Spleen (tissue), 11 donors: ENCODE results near the gene IGFBP7. TPM values are rescaled to one million over a fixed set of nuclear protein-coding genes. Genes with fewer than 3 reads are reported as not detected.
A peak's percentile ranks its signal among the peaks of the same experiment; 100 is the strongest.
"Not testable (repeated sequence)": the region's sequence is repeated elsewhere in the genome, so short reads cannot be mapped to it uniquely, and the experiment has no call there.

Experiments used
- DNase-seq: peaks from one replicate; pipeline ENCODE4 v3.0.0-alpha.2; 2020
- H3K27ac ChIP-seq, 8 donors: fragments of 200-600 bp; sonication (generic) in 7 of 8; 1 replicate in 4 of 8; 2 replicates in 4 of 8; pipeline versions ENCODE4 v1.5.0 to v1.8.0; 2016 to 2021; ENCODE audit warnings: inconsistent platforms in 4 of 8, mild to moderate bottlenecking in 4 of 8, moderate library complexity in 1 of 8
- H3K27me3 ChIP-seq, 7 donors: fragments of 200-600 bp; sonication (generic) in 6 of 7; replicated peaks in 1 of 7; 1 replicate in 4 of 7; 2 replicates in 3 of 7; pipeline versions ENCODE4 v1.5.0 to v1.8.0; 2016 to 2021; ENCODE audit warnings: inconsistent platforms in 3 of 7, mild to moderate bottlenecking in 1 of 7
- H3K36me3 ChIP-seq, 6 donors: fragments of 200-600 bp; sonication (generic) in 5 of 6; 1 replicate in 4 of 6; 2 replicates in 2 of 6; pipeline versions ENCODE4 v1.5.0 to v1.8.0; 2016 to 2021; ENCODE audit warnings: inconsistent platforms in 2 of 6
- H3K4me1 ChIP-seq, 6 donors: fragments of 200-600 bp; sonication (generic) in 5 of 6; 1 replicate in 3 of 6; 2 replicates in 3 of 6; pipeline versions ENCODE4 v1.5.0 to v1.8.0; 2016 to 2021; ENCODE audit warnings: inconsistent platforms in 3 of 6
- H3K4me3 ChIP-seq, 8 donors: fragments of 200-600 bp; sonication (generic) in 7 of 8; 1 replicate in 4 of 8; 2 replicates in 4 of 8; pipeline versions ENCODE4 v1.5.0 to v1.8.0; 2016 to 2021; ENCODE audit warnings: inconsistent platforms in 4 of 8, mild to moderate bottlenecking in 4 of 8, moderate library complexity in 2 of 8
- H3K9me3 ChIP-seq, 8 donors: fragments of 200-600 bp; sonication (generic) in 7 of 8; 1 replicate in 4 of 8; 2 replicates in 4 of 8; pipeline versions ENCODE4 v1.5.0 to v1.8.0; 2016 to 2021; ENCODE audit warnings: inconsistent platforms in 4 of 8
- CTCF ChIP-seq, 11 experiments: fragments of 200-600 bp in 7 of 11; fragments of 450-650 bp in 4 of 11; sonication (generic) in 4 of 11; IDR thresholded peaks in 8 of 11; conservative IDR thresholded peaks in 3 of 11; 1 replicate in 7 of 11; 2 replicates in 4 of 11; pipeline versions ENCODE4 v1.4.0 to v1.8.0; 2016 to 2021; ENCODE audit warnings: antibody characterized with exemption in 11 of 11, inconsistent platforms in 4 of 11, mild to moderate bottlenecking in 1 of 11
- POLR2A ChIP-seq, 3 donors: fragments of 450-650 bp; IDR thresholded peaks; one replicate each; pipeline ENCODE4 v1.5.1; 2017; ENCODE audit warnings: antibody characterized with exemption in 3 of 3, mild to moderate bottlenecking in 1 of 3
- POLR2AphosphoS5 ChIP-seq, 3 donors: sonication (generic); formaldehyde crosslinking; IDR thresholded peaks; one replicate each; pipeline ENCODE4 v1.5.1; 2017; ENCODE audit warnings: antibody characterized with exemption in 3 of 3
- WGBS, 5 donors: extraction: QIAGEN DNeasy Blood & Tissue Kit in 3 of 5; methylation state at CpG; one replicate each; pipeline versions ENCODE4 v1.1.5 to v1.1.7; 2013 to 2018; 5-methylcytosine and 5-hydroxymethylcytosine counted together
- intact Hi-C: fragments of 100-400 bp; cut with DNase I; formaldehyde crosslinking; loops from one replicate; pipeline ENCODE4 v1.15.0; 2023; ENCODE audit warnings: low total_unique reads
- polyA plus RNA-seq, 3 donors: library from polyadenylated mRNA; stranded (reverse); fragments of 200-250 nt; gene quantifications; one replicate each; pipeline ENCODE4 v1.2.1, GENCODE V29; 2013
- total RNA-seq, 7 donors: library from RNA; depleted of rRNA in 3 of 7; stranded (reverse); fragments of >200 nt in 3 of 7; fragmentation: NEBNext Ultra II Directional in 4 of 7; extraction: Animal tissue kit (Norgen Biotek cat#: 25700) in 4 of 7; gene quantifications; one replicate each; pipeline versions ENCODE4 v1.1.0 to v1.2.1, GENCODE V29; 2016 to 2021
- donor health status: healthy with polysubstance abuse.
- donor health status: DM: no; HTN: no; CAD: no; lungs with moderate emphysema.
- donor health status: DM: no; HTN: no; CAD: no.
- donor health status: Bipolar disorder and iron deficiency.
- donor health status: healthy.
- donor health status: DM: no; HTN: no; CAD: no.
- donor health status: DM: yes; HTN: yes; CAD: no.

The IGFBP7 gene
- total and polyA plus RNA-seq, 10 donors, result 127 to 947 (median 578) TPM

GRCh38 chr4:57051095-57051494, 59.1 kb downstream of the IGFBP7 start:
- H3K4me3 ChIP-seq, result no peak overlapping the region
- intact Hi-C loops, result no loop called here
- no peaks in the 10 kb centered on the region for H3K36me3 ChIP-seq
- no peaks in the 10 kb centered on the region for H3K9me3 ChIP-seq
- no peak for DNase-seq
- H3K27ac ChIP-seq, result peak overlapping the region in 5 of 8 donors; percentile 16 to 61 (median 29)
- WGBS, 5 donors, result 27 to 46% (median 35%) methylated on average over 3 of the region's 3 CpGs
- TF ChIP-seq POLR2AphosphoS5 (IDR thresholded peaks at IDR 0.05), result no peak
- TF ChIP-seq CTCF (IDR thresholded peaks at IDR 0.05 in 8 of 11, conservative IDR thresholded peaks at IDR 0.05 in 3 of 11), result no peak
- TF ChIP-seq POLR2A (IDR thresholded peaks at IDR 0.05), result no peak
- no peaks in the 10 kb centered on the region for H3K27me3 ChIP-seq
- peaks cover 0 to 44% (median 15%) of the 10 kb centered on the region in 6 donors for H3K4me1 ChIP-seq

GRCh38 chr4:57048590-57049304, 61.4 kb downstream of the IGFBP7 start:
- no peak for TF ChIP-seq POLR2A (IDR thresholded peaks at IDR 0.05)
- no peak for TF ChIP-seq CTCF (IDR thresholded peaks at IDR 0.05 in 8 of 11, conservative IDR thresholded peaks at IDR 0.05 in 3 of 11)
- TF ChIP-seq POLR2AphosphoS5 (IDR thresholded peaks at IDR 0.05), result no peak
- no peaks in the 10 kb centered on the region for H3K36me3 ChIP-seq
- peaks cover 0 to 66% (median 19%) of the 10 kb centered on the region in 6 donors for H3K4me1 ChIP-seq
- no peak for DNase-seq
- no peaks in the 10 kb centered on the region for H3K9me3 ChIP-seq
- H3K27ac ChIP-seq, result peak overlapping the region in 5 of 8 donors; percentile 9 to 42 (median 37)
- H3K4me3 ChIP-seq, result no peak overlapping the region
- WGBS, 5 donors, result 0 to 53% (median 32%) methylated on average over 1 of the region's 1 CpG
- H3K27me3 ChIP-seq, result no peaks in the 10 kb centered on the region
- intact Hi-C loops, result no loop called here

- intact Hi-C loops, H3K36me3 ChIP-seq, DNase-seq, H3K4me3 ChIP-seq, H3K9me3 ChIP-seq, H3K27me3 ChIP-seq: not testable (repeated sequence)
- Histone ChIP-seq H3K27ac (peak overlapping the region in 5 of 8 donors; percentile 36 to 83 (median 68)), H3K4me1 (peaks cover 0 to 67% (median 18%) of the 10 kb centered on the region in 6 donors)
- 91 to 98% (median 94%) methylated on average over 6 of the region's 6 CpGs for WGBS, 5 donors
Measured at GRCh38 chr4:57047046-57047445, 63.1 kb downstream of the IGFBP7 start.

GRCh38 chr4:57044996-57045395, 65.2 kb downstream of the IGFBP7 start:
- DNase-seq, result no peak
- Histone ChIP-seq H3K4me1 (peaks cover 0 to 48% (median 6%) of the 10 kb centered on the region in 6 donors), H3K9me3 (no peaks in the 10 kb centered on the region), H3K27me3 (no peaks in the 10 kb centered on the region), H3K4me3 (no peak overlapping the region), H3K27ac (peak overlapping the region in 5 of 8 donors; percentile 67 to 83 (median 68)), H3K36me3 (peaks cover 0 to 17% (median 0%) of the 10 kb centered on the region in 6 donors)
- no peak for TF ChIP-seq CTCF (IDR thresholded peaks at IDR 0.05 in 8 of 11, conservative IDR thresholded peaks at IDR 0.05 in 3 of 11)
- TF ChIP-seq POLR2A (IDR thresholded peaks at IDR 0.05), result no peak
- TF ChIP-seq POLR2AphosphoS5 (IDR thresholded peaks at IDR 0.05), result no peak
- 88 to 97% (median 93%) methylated on average over 1 of the region's 1 CpG for WGBS, 5 donors
- intact Hi-C loops, result no loop called here
